Measurements from ENCODE around the gene CACNA2D2. TPM values are rescaled to one million over a fixed set of nuclear protein-coding genes. Genes with fewer than 3 reads are reported as not detected.

Gene CACNA2D2
- total RNA-seq, 4 donors from 2014 or later, result 0.31 to 1.7 (median 0.66) TPM

- ATAC-seq, result no peak
- 94% methylated on average over 8 of the region's 13 CpGs; no CpG with 5 or more reads in 1 of the 2 donors for WGBS, 2 donors (ENCODE audit: low coverage in 1 of 2)
- Histone ChIP-seq H3K27ac (peak overlapping the region in 1 of 4 donors; percentile 94), H3K36me3 (no peaks in the 10 kb centered on the region), H3K27me3 (no peaks in the 10 kb centered on the region), H3K9me3 (no peaks in the 10 kb centered on the region), H3K4me1 (peaks cover 0 to 68% (median 36%) of the 10 kb centered on the region in 3 donors), H3K4me3 (no peak overlapping the region)
- TF ChIP-seq EP300 (IDR thresholded peaks at IDR 0.05) (no peak), POLR2A (IDR thresholded peaks at IDR 0.05) (no peak), CTCF (IDR thresholded peaks at IDR 0.05) (no peak), POLR2AphosphoS5 (IDR thresholded peaks at IDR 0.05) (no peak)
Observed at GRCh38 chr3:50341996-50342650, 161.3 kb downstream of the CACNA2D2 start.

GRCh38 chr3:50341537-50341936 lies 161.9 kb downstream of the CACNA2D2 start:
- Histone ChIP-seq H3K4me3 (peak overlapping the region in 1 of 2 donors; percentile 65), H3K27me3 (no peaks in the 10 kb centered on the region), H3K27ac (peak overlapping the region in 3 of 4 donors; percentile 91 to 99 (median 94)), H3K36me3 (no peaks in the 10 kb centered on the region), H3K9me3 (no peaks in the 10 kb centered on the region), H3K4me1 (peaks cover 0 to 66% (median 36%) of the 10 kb centered on the region in 3 donors)
- no CpG with 5 or more reads among the region's 9 CpGs for WGBS, 2 donors (ENCODE audit: low coverage in 1 of 2)
- no peak for ATAC-seq
- TF ChIP-seq EP300 (IDR thresholded peaks at IDR 0.05) (no peak), POLR2AphosphoS5 (IDR thresholded peaks at IDR 0.05) (no peak), CTCF (IDR thresholded peaks at IDR 0.05) (no peak), POLR2A (IDR thresholded peaks at IDR 0.05) (no peak)

- no CpG with 5 or more reads among the region's 85 CpGs for WGBS, 2 donors (ENCODE audit: low coverage in 1 of 2)
- H3K36me3 ChIP-seq, result no peaks in the 10 kb centered on the region
- peak within 1 kb of the TSS; percentile 6 to 99 (median 92) for H3K27ac ChIP-seq
- peaks cover 0 to 70% (median 38%) of the 10 kb centered on the region in 3 donors for H3K4me1 ChIP-seq
- TF ChIP-seq POLR2AphosphoS5 (IDR thresholded peaks at IDR 0.05) (peak; percentile 11), POLR2A (IDR thresholded peaks at IDR 0.05) (peak; percentile 79 to 85), EP300 (IDR thresholded peaks at IDR 0.05) (no peak)
- H3K9me3 ChIP-seq, result no peaks in the 10 kb centered on the region
- H3K4me3 ChIP-seq, result peak within 1 kb of the TSS; percentile 27 to 65
- H3K27me3 ChIP-seq, result no peaks in the 10 kb centered on the region
- ATAC-seq, result peak; percentile 44
Observed at GRCh38 chr3:50340448-50341329, 162.7 kb downstream of the CACNA2D2 start, which contains the start of gene RASSF1. RASSF1 (minus strand) TSS chr3:50340836; CDS start chr3:50340805, 31 bp downstream.

GRCh38 chr3:50340147-50340447 lies 163.3 kb downstream of the CACNA2D2 start:
- Histone ChIP-seq H3K36me3 (no peaks in the 10 kb centered on the region), H3K4me3 (peak overlapping the region; percentile 27 to 65), H3K4me1 (peaks cover 0 to 70% (median 38%) of the 10 kb centered on the region in 3 donors), H3K27ac (peak overlapping the region; percentile 6 to 99 (median 92)), H3K27me3 (no peaks in the 10 kb centered on the region), H3K9me3 (no peaks in the 10 kb centered on the region)
- TF ChIP-seq POLR2A (IDR thresholded peaks at IDR 0.05) (no peak), EP300 (IDR thresholded peaks at IDR 0.05) (no peak), POLR2AphosphoS5 (IDR thresholded peaks at IDR 0.05) (no peak), CTCF (IDR thresholded peaks at IDR 0.05) (no peak)
- no peak for ATAC-seq
- WGBS, 2 donors (ENCODE audit: low coverage in 1 of 2), result 40 to 44% methylated on average over 1 to 5 of the region's 9 CpGs

- Histone ChIP-seq H3K27me3 (no peaks in the 10 kb centered on the region), H3K36me3 (peaks cover 0 to 3% of the 10 kb centered on the region in 2 donors), H3K4me1 (peaks cover 0 to 72% (median 43%) of the 10 kb centered on the region in 3 donors), H3K27ac (peak overlapping the region in 3 of 4 donors; percentile 91 to 99 (median 94)), H3K4me3 (peak overlapping the region in 1 of 2 donors; percentile 65), H3K9me3 (no peaks in the 10 kb centered on the region)
- 74 to 100% methylated on average over 4 to 6 of the region's 14 CpGs for WGBS, 2 donors (ENCODE audit: low coverage in 1 of 2)
- no peak for ATAC-seq
- TF ChIP-seq CTCF (IDR thresholded peaks at IDR 0.05), result no peak
- TF ChIP-seq POLR2AphosphoS5 (IDR thresholded peaks at IDR 0.05), result no peak
- TF ChIP-seq EP300 (IDR thresholded peaks at IDR 0.05), result no peak
- TF ChIP-seq POLR2A (IDR thresholded peaks at IDR 0.05), result no peak
Observed at GRCh38 chr3:50339485-50340146, 163.8 kb downstream of the CACNA2D2 start.
